KOPT-K1 (cell line): ENCODE data around the gene SOD3.

Experiments used
- H3K27ac ChIP-seq: fragments of 200-600 bp; sonication (generic); 2 replicates; pipeline ENCODE4 v1.5.1; 2016; ENCODE audit warnings: antibody characterized with exemption, mild to moderate bottlenecking, low read depth, low read length; ENCODE audit not compliant: poor library complexity, severe bottlenecking
- H3K36me3 ChIP-seq: fragments of 200-600 bp; sonication (generic); 2 replicates; pipeline ENCODE4 v1.5.1; 2017; ENCODE audit warnings: antibody characterized with exemption, mild to moderate bottlenecking, low read length, moderate library complexity; ENCODE audit not compliant: insufficient read depth
- H3K9me3 ChIP-seq: fragments of 200-600 bp; sonication (generic); 2 replicates; pipeline ENCODE4 v1.5.1; 2017; ENCODE audit warnings: antibody characterized with exemption, low read length, mild to moderate bottlenecking; ENCODE audit not compliant: insufficient read depth, poor library complexity, severe bottlenecking

Gene SOD3

GRCh38 chr4:24837781-24838180 is 42.4 kb downstream of the SOD3 start:
- Histone ChIP-seq H3K27ac (no peak overlapping the region), H3K36me3 (no peaks in the 10 kb centered on the region), H3K9me3 (no peaks in the 10 kb centered on the region)

DNA sequence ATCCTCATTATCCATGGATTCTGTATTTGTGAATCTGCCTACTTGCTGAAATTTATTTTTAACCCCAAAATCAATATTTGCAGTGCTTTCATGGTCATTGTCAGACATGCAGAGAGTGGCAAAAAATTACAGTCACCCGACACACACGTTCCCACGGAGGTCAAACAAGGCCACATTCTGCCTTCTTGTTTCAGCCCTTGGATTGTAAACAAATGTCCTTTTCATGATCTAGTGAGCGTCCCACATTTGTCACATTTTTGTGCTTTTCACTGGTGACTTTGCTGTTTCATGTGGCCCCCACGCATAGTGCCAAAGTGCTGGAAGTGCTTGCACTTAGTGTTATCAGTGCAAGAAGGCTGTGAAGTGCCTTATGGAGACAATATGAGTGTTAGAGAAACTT is 45.0 kb downstream of the SOD3 start:
- no peaks in the 10 kb centered on the region for H3K9me3 ChIP-seq
- H3K36me3 ChIP-seq = no peaks in the 10 kb centered on the region
- H3K27ac ChIP-seq = no peak overlapping the region

- H3K9me3 ChIP-seq = no peaks in the 10 kb centered on the region
- H3K36me3 ChIP-seq = no peaks in the 10 kb centered on the region
- no peak overlapping the region for H3K27ac ChIP-seq
These were observed 45.6 kb downstream of the SOD3 start for GRCh38 chr4:24840826-24841543.

DNA sequence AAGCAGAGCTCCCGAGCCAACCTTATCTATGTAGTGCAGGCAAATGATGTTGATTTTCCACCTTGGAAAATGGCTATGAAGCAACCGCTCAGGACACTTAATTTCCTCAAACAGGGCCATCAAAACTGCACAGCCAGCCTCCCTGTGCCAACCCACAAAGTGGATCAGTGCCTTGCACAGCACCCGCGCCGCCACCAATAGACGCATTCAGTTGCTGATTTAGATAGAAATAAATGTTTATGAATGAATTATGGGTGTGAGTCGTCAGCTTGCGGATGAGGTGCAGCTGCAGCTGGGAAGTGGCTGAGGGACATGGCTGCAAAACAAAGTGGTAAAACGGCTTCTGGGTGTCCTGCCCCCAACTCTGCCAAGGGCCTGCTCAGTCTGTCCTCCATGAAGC is 47.0 kb downstream of the SOD3 start:
- no peak overlapping the region for H3K27ac ChIP-seq
- H3K9me3 ChIP-seq = no peaks in the 10 kb centered on the region
- no peaks in the 10 kb centered on the region for H3K36me3 ChIP-seq

DNA sequence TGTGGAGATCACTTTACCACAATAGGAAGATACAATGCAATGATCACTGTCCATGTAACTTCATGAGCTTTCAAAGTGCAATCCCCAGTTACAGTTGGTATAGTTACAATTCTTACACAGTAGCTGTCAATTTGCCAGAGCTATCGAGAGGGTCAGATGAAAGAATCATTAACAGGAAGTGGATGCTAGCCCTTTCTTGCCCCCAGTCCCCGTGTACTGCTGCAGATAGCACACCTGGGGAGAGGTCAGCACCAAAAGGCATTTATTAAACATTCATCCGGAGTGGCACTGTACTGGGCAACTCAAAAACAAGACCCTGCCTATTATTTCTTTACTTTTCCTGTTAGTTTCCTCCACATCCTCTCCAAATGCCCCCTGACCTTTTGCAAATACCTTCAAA is 47.7 kb downstream of the SOD3 start:
- no peaks in the 10 kb centered on the region for H3K36me3 ChIP-seq
- no peaks in the 10 kb centered on the region for H3K9me3 ChIP-seq
- no peak overlapping the region for H3K27ac ChIP-seq

- H3K9me3 ChIP-seq = no peaks in the 10 kb centered on the region
- no peaks in the 10 kb centered on the region for H3K36me3 ChIP-seq
- no peak overlapping the region for H3K27ac ChIP-seq
These were observed 49.8 kb downstream of the SOD3 start for GRCh38 chr4:24845132-24845531.

DNA sequence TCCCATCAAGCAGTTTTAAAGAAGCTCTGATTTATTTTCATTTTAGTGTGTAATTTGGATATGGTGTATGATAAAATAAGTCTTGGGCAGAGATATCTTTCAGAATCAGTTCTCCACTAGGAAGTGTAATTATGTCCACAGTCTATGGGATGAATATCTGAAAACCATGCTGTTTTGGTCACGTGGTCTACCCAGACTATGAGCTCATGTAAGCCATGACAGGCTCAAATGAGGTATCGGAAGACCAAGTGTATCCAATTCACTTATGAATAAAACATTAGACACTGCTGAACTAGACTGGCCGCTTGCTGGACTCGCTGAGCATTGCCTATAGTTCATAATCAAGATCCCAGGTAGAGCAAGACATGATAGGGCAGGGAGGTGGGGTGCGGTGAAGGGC is 50.5 kb downstream of the SOD3 start:
- Histone ChIP-seq H3K36me3 (no peaks in the 10 kb centered on the region), H3K27ac (no peak overlapping the region), H3K9me3 (no peaks in the 10 kb centered on the region)

DNA sequence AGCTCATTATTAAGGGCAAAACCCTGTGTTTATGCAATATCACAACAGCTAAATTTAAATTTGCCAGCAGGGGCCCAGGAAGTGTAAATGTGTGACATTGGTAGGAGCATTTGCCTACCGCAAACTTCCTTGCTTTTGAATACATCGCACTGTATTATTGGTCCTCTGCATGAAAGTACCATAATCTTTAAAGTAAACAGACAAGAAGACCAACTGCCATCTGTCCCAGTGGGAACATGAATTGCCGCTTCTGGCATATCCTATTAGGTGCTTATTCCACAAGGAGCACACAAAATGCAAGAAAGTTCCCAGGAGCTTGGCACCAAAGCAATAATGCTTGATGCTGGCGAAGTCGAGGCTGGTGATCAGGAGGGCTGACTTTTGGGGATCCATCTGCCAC is 51.3 kb downstream of the SOD3 start:
- H3K9me3 ChIP-seq = no peaks in the 10 kb centered on the region
- H3K27ac ChIP-seq = no peak overlapping the region

DNA sequence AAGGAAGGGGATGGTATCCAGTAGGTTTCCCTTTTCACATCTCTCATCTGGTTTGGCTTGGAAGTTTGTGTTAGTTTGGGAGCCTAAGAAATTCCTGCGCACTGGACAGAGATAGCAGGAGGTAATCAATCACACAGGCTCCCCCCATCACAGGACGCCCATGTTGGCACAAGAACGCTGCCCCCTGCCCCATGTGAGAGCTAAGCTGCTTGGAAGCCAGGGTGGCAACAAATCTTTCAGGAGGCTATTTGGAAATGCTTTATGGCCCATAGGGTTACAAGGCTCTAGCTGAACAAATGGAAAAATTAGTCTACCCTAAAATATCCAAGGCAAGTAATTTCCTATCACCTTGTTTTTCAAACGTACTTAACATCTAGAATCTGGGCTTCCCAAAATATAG is 54.0 kb downstream of the SOD3 start:
- no peaks in the 10 kb centered on the region for H3K36me3 ChIP-seq
- no peak overlapping the region for H3K27ac ChIP-seq
- H3K9me3 ChIP-seq = no peaks in the 10 kb centered on the region

More for the DNA sequence above, 51.3 kb downstream of the SOD3 start:
- no peaks in the 10 kb centered on the region for H3K36me3 ChIP-seq

DNA sequence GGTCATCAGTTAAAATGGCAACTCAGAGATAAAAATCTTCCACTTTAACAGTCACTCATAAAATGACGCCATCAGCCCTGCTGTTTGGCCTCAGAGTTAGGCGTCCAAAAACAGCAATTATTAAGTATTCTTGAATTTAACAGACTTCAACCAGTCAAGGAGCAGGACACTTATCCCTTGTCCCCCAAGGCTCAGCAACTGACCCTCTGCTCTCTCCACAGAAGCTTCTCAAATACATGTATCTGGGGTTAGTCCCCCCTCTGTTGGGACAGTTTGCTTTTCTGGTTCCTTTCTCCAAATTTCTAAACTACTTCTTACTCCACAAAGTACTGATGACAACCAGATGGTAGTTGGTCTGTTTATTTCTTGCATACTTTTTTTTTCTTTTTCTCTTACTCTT is 54.4 kb downstream of the SOD3 start:
- H3K27ac ChIP-seq = no peak overlapping the region
- no peaks in the 10 kb centered on the region for H3K9me3 ChIP-seq
- no peaks in the 10 kb centered on the region for H3K36me3 ChIP-seq
